GM18520 (cell line): ENCODE results near the gene IGF1R.
"Not testable (repeated sequence)": the region's sequence is repeated elsewhere in the genome, so short reads cannot be mapped to it uniquely, and the experiment has no call there.

Source experiments
- ATAC-seq: cut with Tn5 transposase; IDR thresholded peaks from one replicate; pipeline ENCODE4 v1.9.1; 2021; ENCODE audit not compliant: unreplicated experiment

The IGF1R gene

DNA sequence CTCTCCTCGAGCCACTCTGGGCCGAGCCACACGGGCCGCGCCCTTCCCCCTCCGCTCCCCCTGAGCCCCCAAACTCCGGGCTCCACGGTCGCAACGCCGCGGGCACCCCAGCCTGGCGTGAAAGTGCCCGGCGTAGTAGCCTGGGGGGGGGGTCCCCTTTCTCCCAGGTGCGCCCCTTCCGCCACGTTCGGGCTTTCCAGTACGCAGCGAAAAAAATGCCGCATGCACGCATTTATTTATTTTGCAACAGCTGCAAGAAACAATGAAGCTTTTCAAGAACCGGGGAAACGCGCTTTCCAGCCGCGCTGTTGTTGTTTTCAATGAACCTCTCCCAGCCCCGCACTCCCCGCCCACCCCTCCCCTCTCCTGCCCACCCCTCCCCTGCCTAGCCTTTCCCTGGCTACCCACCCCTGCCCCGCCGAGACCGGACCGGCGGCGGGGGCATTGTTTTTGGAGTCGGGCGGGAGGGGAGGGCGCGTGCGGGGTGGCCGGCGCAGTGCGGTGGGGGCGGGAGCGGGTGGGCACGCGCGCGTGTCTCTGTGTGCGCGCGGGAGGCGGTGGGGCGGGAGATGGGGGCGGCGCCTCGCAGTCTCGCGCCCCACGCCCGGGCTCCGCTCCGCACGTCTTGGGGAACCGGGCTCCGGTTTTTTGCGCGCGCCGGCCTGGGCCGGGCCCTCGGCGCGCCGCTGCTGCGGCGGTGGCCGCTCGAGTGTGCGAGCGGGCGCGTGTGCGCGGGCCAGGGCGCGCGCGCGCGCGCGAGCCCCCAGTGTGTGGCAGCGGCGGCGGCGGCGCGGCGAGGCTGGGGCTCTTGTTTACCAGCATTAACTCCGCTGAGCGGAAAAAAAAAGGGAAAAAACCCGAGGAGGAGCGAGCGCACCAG lies at the start of gene IGF1R:
Gene IGF1R (plus strand): TSS at position 766 of the 880 bp plus-strand sequence. CDS start 1,043 bp downstream, outside the sequence.
- peak; percentile 57 for ATAC-seq

DNA sequence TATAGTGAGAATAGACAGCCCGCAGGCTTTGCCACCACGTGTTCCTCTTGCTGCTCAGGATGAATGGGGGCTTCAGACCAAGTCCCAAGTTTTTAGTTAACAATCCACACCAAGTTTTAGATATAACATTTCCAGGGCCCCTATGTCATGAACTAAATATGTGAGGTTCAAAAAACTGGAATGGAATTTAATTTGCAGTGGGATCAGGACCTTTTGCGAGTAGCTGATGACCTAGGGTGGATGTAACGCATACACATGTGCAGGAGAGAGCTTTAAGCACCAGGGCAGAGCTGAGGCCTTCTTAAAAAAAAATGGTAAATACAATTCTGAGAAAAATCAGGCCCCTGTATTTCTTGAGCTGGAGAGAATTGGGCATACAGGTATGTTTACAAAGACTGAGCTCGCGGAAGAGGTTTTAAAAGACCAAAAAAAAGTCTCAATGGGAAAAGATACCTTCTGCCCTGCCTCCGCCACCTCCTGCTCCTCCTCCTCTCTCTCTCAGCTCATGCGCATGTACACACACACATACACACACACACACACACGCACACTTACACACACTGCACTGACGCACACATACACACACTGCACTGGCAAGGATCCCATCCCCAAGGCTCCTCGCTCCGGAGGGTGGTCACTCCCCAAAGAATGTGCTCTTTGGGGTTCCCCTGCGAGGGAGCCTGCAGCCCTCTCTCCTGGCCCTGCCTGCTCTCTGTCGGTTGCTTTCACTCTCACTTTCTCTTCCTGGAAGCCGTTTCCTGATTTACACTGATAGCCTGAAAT lies 48.2 kb upstream of the IGF1R start:
- ATAC-seq, result no peak

DNA sequence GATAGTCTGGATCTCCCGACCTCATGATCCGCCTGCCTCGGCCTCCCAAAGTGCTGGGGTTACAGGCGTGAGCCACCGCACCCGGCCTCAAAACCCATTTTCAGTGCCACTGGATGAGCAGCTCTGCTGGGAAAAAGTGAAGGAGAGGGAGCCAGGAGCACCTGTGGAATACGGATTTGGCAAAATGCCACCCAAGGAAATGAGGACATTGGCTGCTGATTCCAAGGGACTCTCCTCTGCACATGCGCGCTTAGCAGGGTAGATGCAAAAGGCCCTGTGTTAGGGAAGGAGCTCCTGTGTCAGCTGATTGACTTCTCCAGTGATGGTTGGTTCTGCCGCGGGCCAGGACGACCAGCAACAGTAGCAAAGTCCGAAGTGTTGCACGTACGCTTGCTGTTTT lies 43.4 kb upstream of the IGF1R start:
- no peak for ATAC-seq

DNA sequence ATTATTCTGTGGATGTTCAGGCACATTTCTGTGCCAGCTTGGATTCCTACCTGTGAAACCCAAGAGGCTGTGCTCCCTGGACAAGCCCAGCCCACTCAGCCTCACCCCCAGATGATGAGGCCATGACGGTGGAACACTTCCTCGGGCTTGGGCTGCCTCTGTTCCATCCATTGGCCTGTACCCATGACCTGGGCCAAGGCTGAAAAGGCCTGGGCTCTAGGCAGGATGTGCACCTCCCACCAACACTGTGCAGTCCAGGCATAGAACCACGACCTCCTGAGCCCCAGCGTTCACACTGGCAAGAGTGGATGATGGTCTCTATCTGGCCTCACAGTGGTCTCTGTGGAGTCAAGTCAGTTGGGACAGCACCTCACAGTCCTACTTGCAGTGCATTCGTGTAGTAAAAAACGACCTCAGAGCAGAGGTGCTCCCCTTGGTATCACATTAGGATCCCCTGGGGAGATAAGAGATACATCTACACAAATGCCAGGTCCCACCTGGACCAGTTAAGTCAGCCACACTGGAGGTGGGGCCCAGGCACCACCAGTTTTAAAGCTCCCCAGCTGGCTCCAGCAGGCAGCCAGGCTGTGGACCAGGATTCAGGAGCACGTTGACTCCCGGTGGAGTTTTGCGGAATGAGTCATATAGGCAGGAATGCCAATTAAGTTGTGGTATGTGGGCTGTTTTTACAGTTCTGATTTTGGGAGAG lies 39.0 kb upstream of the IGF1R start:
- no peak for ATAC-seq

DNA sequence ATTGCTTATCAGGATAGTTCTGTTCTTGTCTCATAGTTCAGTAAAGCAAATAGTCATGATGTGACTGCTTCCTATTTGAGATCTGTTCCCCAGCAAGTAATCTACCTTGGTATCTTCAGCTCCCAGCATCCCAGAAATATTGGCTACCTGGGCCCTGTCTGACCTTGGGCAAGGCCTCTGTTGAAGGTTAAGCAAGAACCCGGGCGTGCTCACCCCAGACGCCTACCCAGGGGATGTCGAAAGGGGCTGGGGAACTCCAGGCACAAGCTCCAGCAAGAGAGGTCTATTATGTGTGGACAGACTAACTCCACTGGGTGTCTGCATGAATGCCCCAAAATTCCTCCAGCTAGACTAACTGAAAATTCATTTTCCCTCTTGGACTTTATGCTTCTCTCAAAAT lies 37.3 kb upstream of the IGF1R start:
- no peak for ATAC-seq

DNA sequence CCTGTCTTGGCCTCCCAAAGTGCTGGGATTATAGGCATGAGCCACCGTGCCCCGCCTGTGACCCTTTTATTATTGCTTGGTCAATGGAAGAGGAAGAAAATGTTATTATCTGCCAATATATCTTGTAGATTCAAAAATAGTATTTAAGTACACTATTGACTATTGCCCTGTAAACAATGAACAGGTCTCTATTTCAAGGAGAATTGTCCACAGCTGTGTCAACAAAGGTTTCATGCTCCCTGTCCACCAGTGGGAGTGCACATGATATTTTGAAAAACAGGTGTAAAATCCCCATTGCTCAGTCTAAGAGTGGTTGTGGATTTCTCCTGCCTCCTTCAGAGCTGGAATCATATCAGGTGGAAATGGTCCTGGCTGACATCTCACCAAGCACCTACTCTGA lies 36.5 kb upstream of the IGF1R start:
- ATAC-seq, result no peak

DNA sequence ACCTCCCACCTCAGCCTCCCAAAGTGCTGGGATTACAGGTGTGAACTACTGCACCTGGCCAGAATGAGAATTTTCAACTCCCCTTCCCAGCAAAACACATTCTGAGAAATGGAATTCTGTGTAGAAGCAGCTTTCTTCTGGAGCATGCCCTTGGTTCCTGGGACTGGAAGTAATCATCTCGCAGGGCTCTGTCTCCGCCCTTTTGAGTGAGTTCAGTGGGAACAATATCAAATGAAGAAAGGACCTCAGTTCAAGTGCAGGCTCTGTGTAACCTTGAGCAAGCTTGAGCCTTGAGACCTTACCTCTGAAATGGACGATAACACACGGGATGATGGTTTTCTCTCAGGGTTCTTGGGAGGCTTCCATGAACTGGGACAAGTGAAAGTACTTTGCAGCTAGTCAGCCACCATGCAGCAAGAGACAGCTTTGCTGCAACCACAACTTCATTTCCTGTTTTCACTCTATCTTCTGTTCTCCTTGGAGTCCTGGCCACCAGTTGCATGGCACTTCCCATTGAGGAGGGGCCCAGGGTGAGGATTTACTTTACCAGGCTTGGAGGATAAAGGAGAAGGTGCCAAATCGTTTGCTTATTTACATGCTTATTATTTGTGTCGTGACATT lies 35.7 kb upstream of the IGF1R start:
- no peak for ATAC-seq

DNA sequence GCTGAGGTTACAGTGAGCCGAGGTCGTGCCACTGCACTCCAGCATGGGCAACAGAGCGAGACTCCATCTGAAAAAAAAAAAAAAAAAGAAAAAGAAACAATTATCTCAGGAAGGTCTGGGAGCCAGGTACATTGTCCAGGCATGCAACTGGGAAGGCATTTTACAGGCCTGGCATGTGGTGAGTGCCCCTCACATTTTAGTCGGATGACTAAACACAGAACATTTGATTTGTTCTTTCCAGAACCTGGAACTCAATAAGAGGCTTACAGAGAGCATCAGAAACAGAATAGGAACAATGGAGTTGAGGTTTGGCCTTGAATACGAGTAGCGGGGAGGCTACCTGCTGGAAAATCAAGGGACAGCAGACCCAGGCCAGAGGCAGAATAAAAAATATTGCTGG lies 33.7 kb upstream of the IGF1R start:
- ATAC-seq, result no peak

DNA sequence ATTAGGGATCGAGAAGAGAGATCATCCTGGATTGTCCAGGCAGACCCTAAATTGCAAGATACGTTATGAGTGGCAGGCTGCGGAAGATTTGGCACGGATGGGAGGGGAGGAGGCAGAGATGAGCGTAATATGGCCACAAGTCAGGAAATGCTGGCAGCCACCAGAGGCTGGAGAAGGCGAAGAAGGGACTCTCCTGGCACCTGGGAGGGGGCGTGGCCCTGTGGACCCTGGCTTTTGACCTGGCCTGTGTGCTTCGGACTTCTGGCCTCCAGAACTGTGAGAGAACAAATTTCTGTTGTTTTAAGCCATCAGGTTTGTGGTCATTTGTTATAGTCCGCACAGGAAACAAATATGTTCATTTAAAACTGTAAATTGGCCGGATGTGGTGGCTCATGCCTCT lies 31.9 kb upstream of the IGF1R start:
- no peak for ATAC-seq

DNA sequence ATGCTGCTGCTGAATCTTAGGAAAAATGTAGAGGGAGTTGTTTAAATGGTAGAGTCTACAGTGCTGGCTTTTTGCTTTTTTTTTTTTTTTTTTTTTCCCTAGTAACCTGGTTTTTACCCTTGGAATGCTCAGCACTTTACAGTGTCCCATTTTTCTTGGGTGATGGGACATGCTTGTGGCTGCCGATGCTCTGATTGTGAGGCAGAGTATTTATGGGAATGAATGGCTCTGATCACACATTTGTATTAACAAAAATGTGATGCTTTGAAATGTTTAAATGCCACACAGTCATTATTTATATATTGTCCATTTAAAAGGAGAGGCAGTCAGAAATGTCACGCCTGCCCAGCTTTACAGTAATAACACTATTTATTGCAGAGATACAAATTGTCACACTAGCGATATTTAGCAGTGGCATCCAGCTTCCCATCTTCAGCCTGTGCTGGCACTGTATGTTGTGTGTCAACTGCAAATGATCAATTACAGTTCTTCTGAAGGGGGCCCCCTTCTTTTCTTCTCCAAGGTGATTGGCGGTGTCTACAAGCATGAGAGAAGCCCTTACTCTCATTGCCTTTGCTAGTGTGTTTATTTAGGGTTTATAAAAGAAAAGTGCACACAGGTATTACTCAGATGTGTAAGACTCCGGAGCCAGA lies 30.9 kb upstream of the IGF1R start:
- ATAC-seq, result no peak

DNA sequence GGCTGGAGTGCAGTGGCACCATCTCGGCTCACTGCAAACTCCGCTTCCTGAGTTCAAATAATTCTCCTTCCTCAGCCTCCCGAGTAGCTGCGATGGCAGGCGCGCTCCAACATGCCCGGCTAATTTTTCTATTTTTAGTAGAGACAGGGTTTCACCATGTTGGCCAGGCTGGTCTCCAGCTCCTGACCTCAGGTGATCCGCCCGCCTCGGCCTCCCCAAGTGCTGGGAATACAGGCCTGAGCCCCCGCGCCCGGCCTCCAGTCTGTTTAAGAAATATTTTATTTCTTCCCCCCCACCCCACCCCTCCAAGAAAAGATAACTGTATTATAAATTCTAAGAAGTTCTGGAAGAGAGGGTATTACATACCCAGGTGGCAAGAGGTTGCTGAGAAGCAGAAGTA lies 29.8 kb upstream of the IGF1R start:
- ATAC-seq, result not testable (repeated sequence)

DNA sequence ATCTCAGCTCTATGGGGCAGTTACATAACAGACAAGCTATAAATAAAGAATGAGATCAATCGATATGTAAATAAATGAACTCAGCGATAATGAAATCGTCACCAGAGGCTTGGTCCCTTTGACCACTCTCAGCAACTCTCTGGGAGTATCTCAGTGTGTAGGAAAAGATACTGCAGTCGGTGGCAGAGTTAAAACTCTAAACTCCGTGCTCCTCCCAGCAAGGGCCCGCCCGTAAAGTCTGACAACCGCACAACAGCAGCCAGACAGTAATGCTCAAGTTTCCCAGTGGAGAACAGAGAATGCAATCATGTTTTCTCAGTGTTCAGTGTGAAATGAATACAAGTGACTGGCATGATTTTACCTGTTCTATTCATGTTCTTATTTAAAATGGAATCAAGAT lies 28.3 kb upstream of the IGF1R start:
- no peak for ATAC-seq

DNA sequence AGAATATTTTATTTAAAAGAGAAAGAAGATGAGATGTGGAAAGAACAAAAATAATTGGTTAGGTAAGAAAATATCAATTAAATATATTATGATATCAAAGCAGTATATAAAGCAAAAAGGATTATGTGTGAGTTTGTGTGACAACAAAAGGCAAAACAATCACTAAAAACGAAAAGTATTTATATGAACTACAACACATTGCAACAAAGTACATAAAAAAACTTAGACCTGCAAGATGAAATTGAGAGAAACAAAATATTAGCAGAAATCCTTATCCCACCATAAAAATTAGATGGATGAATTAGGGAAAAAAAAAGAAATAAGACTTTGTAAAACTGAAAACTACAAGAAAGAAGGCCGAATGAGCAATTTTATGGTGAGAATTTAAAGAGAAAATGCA lies 27.3 kb upstream of the IGF1R start:
- no peak for ATAC-seq

DNA sequence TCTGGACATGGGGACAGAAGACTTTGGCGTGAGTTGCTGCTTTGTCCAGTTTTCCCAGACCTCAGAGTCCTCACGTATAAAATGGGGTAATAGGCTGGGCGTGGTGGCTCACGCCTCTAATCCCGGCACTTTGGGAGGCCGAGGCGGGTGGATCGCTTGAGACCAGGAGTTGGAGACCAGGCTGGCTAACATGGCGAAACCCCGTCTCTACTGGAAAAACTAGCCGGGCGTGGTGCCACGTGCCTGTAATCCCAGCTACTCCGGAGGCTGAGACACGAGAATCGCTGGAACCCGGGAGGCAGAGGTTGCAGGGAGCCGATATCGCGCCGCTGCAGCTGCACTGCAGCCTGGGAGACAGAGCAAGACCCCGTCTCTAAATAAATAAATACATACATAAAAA lies 22.7 kb upstream of the IGF1R start:
- no peak for ATAC-seq

DNA sequence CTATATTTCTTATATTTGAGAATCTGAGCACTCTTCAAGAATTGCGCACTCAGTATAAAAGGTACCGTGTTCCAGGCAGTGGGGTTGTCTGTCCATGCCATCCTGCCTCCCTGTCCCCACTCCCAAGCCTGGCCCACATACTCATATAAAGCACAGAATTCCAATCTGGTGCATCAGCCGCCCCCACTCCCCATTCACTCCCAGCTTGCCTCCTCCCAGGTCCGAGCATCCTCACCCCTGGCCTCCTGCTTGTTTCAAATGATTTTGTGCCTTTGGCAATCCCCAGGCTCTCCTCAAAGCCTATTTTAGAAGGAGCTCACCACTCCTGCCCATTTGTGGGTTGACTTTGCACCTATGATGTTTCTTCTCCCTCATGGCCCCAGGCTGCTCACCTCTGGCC lies 22.2 kb upstream of the IGF1R start:
- ATAC-seq, result no peak

DNA sequence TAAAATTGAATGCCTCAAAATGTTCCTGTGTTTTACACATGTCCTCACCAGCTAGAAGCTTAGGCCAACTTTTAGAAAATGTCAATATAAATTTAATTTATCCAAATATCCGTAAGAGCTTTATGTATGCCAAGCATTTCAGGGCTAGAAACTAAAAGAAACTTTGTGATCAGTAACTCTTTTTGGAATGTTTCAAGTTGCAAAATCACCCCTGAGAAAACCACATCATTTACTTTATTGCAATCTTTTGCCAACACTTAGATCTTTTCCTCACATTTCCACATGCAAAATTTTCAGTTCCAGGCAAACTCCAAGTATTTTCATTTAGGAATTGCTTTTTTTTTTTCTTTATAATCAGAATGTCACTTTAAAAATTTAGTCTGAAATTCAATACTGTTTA lies 20.1 kb upstream of the IGF1R start:
- ATAC-seq, result no peak

DNA sequence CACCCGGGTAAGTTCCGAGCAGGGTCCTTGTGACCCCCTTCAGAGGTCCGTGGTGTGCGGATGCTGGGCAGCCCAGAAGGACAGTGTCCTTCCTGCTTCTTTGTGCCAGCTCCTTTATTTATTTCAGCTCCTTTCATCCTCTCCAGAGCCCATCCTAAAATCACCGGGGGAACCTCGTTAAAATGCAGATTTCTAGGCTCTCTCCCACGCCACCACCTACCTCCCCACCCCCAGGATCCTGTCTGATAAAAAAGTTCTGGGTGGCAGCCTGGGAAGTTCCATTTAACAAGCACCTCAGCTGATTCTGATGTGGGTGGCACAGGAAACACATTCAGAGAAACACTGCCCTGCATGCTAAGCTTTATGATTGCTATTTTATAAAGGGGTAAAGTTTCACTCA lies 12.5 kb upstream of the IGF1R start:
- no peak for ATAC-seq

DNA sequence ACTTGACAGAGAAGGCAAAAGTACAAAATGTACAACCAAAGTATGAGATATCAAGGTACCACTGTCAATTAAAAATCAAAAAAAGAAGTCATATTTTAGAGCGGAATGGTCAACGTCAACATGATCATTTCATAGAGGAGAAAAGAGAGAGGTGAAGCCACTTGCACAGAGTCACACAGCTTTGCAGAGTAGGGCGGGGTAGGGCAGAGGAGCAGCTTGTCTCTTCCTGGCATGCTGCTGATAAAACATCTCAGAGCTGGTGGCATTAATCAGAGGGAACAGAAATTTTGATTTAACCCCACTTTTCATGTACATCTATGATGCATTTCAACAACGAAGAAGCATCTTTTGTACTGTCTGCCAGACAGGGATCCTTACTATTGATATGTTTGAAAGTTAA lies 5.2 kb upstream of the IGF1R start:
- ATAC-seq, result no peak

DNA sequence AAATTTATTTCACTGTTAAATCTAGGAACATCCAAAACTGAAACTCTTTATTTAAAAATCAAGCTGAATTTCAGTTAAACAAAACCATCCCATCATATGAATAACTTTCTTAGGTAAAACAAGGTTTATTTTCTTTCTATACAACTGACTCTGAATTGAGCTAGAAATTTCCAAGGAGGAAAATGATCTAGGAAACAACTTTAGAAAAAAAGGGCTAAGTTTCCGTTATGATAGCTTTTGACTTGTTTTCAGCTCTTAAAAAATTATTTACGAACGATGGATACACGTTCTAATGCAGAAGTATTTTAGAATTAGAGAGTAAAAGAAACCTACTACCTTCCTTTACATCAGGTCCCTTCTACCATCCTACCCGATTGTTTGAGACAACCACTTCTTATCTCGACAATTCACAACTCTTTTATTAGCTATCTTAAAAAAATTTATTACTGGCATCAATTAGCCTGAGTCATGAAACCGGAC lies 1.8 kb upstream of the IGF1R start:
- no peak for ATAC-seq

DNA sequence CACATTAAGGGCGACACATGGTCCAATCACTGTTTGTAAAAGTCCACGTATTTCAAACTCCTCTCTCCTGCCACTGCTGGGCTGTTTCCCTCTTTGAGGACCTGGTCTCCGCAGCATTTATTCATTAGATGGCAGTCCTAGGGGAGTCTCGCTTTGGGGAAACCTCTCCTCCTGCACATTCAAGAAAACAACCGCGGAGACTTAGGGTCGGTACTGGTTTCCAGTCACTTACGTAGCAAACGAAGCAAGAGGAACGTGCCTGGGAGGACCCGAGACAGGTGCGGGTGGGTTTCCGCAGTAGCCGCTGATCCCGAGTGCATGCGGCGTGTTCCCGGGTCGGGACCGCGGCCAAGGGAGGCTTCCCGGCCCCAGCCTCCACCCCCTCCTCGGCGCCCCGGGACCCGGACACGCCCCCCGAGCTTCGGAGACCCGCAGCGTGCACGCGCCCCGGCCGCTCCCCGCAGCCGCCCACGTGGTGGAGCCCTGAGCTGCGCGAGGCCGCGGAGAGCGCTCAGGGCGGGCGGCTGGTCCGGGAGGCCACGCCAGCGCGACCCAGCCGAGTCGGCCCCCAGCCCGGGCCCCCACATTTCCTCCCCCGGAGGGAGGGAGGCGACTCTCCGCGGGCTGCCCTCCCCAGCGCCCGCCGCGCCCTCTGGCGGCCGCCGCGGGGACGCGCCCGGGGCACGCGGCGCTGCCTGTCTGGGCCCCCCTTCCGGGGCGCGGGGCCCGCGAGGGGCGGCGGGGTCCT lies 1.1 kb upstream of the IGF1R start:
- peak; percentile 28 for ATAC-seq
